ENCODE data around the gene TMEM165. TPM values are rescaled to one million over a fixed set of nuclear protein-coding genes. Genes with fewer than 3 reads are reported as not detected.

TMEM165 gene
- total and polyA plus RNA-seq, 9 of the 15 experiments (the other 6 are each of a cell fraction or from before 2014, with no cell fraction given) = 21.3 to 145 (median 96.8) TPM

DNA sequence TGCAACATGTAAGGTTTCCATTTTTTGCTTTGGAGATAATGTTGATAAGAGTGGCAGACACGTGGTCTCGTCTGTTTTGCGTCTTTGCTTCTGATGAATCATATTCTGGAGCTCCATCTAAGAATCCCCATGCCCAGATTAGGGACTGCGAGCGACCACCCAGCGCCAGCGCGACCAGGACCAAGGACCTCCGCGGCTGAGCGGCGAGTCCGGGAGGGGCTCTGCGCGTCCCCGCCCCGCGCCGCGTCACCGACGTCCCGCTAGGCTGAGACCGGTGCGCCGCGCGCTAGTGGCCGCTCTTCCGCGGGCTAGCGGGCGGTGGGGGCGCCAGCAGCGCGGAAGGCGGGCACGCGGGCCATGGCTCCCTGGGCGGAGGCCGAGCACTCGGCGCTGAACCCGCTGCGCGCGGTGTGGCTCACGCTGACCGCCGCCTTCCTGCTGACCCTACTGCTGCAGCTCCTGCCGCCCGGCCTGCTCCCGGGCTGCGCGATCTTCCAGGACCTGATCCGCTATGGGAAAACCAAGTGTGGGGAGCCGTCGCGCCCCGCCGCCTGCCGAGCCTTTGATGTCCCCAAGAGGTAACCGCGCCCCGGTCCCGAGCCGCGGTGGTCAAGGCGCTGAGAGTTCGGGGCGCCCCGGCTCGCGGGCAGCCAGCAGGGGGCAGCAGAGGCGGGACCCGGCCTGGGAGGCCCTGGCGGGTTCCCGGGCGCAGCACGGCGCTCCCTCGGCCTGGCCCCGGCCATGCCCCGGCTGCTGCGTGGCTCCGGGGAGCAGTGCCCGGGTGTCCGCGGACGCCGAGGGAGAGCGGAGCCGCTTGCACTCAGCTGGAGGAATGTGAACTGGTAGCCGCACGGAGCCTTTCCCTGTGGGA is 49.5 kb upstream of the TMEM165 start, which contains the start of gene SRD5A3 (continued):
- TF ChIP-seq ARID3B (CRISPR knock-in tag; IDR thresholded peaks at IDR 0.05; ENCODE audit: borderline replicate concordance) (no peak), POLR2B (IDR thresholded peaks at IDR 0.05; ENCODE audit: low read depth, partially characterized antibody) (no peak), ZNF121 (CRISPR knock-in tag; conservative IDR thresholded peaks at IDR 0.05) (no peak), ELF1 (tag; IDR thresholded peaks at IDR 0.05) (peak; percentile 66), RBM17 (IDR thresholded peaks at IDR 0.05; ENCODE audit: borderline replicate concordance, low read depth, low read length) (no peak), HNRNPL (IDR thresholded peaks at IDR 0.05; ENCODE audit: low read depth, low read length) (peak; percentile 98), TFAP4 (CRISPR knock-in tag; IDR thresholded peaks at IDR 0.05; ENCODE audit: borderline replicate concordance) (peak; percentile 80), ZBTB7A (IDR thresholded peaks at IDR 0.05; ENCODE audit: borderline replicate concordance, control insufficient read depth, low read depth, low read length) (peak; percentile 90), ASH1L (IDR thresholded peaks at IDR 0.05; ENCODE audit: borderline replicate concordance, low read depth, partially characterized antibody) (no peak), TEAD4 (IDR thresholded peaks at IDR 0.05; ENCODE audit: low read length) (no peak), TEAD4 (CRISPR knock-in tag; IDR thresholded peaks at IDR 0.05; ENCODE audit: borderline replicate concordance) (no peak), ZNF76 (CRISPR knock-in tag; IDR thresholded peaks at IDR 0.05; ENCODE audit: borderline replicate concordance) (no peak), FOXA1 (IDR thresholded peaks at IDR 0.05; ENCODE audit: borderline replicate concordance) (no peak), ZNF444 (CRISPR knock-in tag; IDR thresholded peaks at IDR 0.05) (no peak), CAMTA2 (CRISPR knock-in tag; conservative IDR thresholded peaks at IDR 0.05) (peak; percentile 78; the same call in 1 of the 2 replicates), ZZZ3 (IDR thresholded peaks at IDR 0.05) (no peak), ZNF175 (CRISPR knock-in tag; IDR thresholded peaks at IDR 0.05; ENCODE audit: low read depth) (no peak), IRF2 (CRISPR knock-in tag; IDR thresholded peaks at IDR 0.05) (peak; percentile 69; the same call in 1 of the 2 replicates)
- TF ChIP-seq, protein P1, sequence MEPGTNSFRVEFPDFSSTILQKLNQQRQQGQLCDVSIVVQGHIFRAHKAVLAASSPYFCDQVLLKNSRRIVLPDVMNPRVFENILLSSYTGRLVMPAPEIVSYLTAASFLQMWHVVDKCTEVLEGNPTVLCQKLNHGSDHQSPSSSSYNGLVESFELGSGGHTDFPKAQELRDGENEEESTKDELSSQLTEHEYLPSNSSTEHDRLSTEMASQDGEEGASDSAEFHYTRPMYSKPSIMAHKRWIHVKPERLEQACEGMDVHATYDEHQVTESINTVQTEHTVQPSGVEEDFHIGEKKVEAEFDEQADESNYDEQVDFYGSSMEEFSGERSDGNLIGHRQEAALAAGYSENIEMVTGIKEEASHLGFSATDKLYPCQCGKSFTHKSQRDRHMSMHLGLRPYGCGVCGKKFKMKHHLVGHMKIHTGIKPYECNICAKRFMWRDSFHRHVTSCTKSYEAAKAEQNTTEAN (CRISPR knock-in tag; IDR thresholded peaks at IDR 0.05) = peak; percentile 19; the same call in 1 of the 2 replicates
- TF ChIP-seq, protein P2, sequence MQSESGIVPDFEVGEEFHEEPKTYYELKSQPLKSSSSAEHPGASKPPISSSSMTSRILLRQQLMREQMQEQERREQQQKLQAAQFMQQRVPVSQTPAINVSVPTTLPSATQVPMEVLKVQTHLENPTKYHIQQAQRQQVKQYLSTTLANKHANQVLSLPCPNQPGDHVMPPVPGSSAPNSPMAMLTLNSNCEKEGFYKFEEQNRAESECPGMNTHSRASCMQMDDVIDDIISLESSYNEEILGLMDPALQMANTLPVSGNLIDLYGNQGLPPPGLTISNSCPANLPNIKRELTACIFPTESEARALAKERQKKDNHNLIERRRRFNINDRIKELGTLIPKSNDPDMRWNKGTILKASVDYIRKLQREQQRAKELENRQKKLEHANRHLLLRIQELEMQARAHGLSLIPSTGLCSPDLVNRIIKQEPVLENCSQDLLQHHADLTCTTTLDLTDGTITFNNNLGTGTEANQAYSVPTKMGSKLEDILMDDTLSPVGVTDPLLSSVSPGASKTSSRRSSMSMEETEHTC (IDR thresholded peaks at IDR 0.05) = no peak; the same call in 1 of the 2 replicates
- TF ChIP-seq, protein P3, sequence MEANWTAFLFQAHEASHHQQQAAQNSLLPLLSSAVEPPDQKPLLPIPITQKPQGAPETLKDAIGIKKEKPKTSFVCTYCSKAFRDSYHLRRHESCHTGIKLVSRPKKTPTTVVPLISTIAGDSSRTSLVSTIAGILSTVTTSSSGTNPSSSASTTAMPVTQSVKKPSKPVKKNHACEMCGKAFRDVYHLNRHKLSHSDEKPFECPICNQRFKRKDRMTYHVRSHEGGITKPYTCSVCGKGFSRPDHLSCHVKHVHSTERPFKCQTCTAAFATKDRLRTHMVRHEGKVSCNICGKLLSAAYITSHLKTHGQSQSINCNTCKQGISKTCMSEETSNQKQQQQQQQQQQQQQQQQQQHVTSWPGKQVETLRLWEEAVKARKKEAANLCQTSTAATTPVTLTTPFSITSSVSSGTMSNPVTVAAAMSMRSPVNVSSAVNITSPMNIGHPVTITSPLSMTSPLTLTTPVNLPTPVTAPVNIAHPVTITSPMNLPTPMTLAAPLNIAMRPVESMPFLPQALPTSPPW (CRISPR knock-in tag; IDR thresholded peaks at IDR 0.05) = peak; percentile 89
